Measurements from ENCODE around the gene RRP1. TPM values are rescaled to one million over a fixed set of nuclear protein-coding genes. Genes with fewer than 3 reads are reported as not detected.

RRP1 gene
- total RNA-seq, 2 donors from 2014 or later, result 9.9 to 27.7 TPM

DNA sequence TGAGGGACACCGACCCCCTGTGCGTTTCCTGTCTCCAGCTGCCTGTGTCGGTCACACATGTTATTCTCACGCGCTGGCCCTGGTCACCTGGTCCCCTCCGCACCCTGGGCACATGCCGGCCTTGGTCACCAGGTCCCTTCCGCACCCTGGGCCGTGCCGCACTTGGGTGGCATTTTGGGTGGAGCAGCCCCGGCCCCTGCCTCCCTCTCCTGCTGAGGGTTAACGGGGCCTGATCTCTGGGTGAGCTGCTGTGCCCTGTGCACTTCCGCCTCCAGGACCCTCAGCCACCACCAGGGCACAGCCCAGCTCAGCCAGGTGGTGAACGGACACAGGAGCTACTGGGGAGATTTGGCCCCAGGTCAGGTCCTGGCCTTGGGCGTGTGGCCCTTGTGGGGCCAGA is 26.6 kb downstream of the RRP1 start:
- intact Hi-C loops (cut with DNase I), result no loop called here
- ATAC-seq (no peak), DNase-seq (no peak)
- TF ChIP-seq, protein P1, sequence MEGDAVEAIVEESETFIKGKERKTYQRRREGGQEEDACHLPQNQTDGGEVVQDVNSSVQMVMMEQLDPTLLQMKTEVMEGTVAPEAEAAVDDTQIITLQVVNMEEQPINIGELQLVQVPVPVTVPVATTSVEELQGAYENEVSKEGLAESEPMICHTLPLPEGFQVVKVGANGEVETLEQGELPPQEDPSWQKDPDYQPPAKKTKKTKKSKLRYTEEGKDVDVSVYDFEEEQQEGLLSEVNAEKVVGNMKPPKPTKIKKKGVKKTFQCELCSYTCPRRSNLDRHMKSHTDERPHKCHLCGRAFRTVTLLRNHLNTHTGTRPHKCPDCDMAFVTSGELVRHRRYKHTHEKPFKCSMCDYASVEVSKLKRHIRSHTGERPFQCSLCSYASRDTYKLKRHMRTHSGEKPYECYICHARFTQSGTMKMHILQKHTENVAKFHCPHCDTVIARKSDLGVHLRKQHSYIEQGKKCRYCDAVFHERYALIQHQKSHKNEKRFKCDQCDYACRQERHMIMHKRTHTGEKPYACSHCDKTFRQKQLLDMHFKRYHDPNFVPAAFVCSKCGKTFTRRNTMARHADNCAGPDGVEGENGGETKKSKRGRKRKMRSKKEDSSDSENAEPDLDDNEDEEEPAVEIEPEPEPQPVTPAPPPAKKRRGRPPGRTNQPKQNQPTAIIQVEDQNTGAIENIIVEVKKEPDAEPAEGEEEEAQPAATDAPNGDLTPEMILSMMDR (IDR thresholded peaks at IDR 0.05), result no peak
- TF ChIP-seq POLR2A (IDR thresholded peaks at IDR 0.05), result no peak
- peaks cover 8% of the 10 kb centered on the region for H3K4me1 ChIP-seq
- no peak overlapping the region for H3K27ac ChIP-seq
- WGBS, 2 donors, result 83 to 91% methylated on average over 7 to 15 of the region's 15 CpGs
- H3K9me3 ChIP-seq, result peaks cover 0 to 6% (median 0%) of the 10 kb centered on the region in 3 donors
- H3K36me3 ChIP-seq (replicated peaks in 1 of 2; ENCODE audit: insufficient read depth in 1 of 2, low read depth in 2 of 2), result no peaks in the 10 kb centered on the region
- H3K4me3 ChIP-seq, result no peak overlapping the region
- H3K27me3 ChIP-seq, result no peaks in the 10 kb centered on the region

DNA sequence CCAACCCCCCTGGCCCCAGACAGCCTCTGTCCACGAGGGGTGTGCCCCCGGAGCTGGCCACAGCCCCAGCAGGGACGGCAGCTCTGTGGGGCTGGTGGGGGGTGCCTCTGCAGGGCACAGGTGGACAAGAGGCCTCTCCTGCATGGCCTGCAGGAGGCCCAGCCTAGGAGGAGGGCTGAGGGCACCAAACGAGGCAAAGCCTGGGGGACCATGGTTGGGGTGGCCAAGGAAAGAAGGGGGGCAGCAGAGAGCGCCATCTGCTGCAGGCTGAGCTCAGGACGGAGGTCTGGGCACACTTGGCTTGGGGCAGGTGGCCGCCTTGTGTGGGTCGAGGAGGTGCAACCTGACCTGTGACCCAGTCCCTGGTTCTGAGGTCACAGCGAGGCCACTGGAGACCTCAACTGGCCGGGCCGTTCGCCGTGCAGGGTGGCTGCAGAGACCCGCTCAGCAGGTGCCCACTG is 27.3 kb downstream of the RRP1 start:
- no peak overlapping the region for H3K27ac ChIP-seq
- H3K36me3 ChIP-seq (replicated peaks in 1 of 2; ENCODE audit: insufficient read depth in 1 of 2, low read depth in 2 of 2), result no peaks in the 10 kb centered on the region
- DNase-seq (no peak), ATAC-seq (no peak)
- no peak overlapping the region for H3K4me3 ChIP-seq
- H3K4me1 ChIP-seq, result peaks cover 7% of the 10 kb centered on the region
- intact Hi-C loops (cut with DNase I), result no loop called here
- H3K27me3 ChIP-seq, result no peaks in the 10 kb centered on the region
- peaks cover 0 to 6% (median 0%) of the 10 kb centered on the region in 3 donors for H3K9me3 ChIP-seq
- TF ChIP-seq, protein P1 (IDR thresholded peaks at IDR 0.05), result no peak
- no peak for TF ChIP-seq POLR2A (IDR thresholded peaks at IDR 0.05)
- 71 to 80% methylated on average over 6 to 14 of the region's 14 CpGs for WGBS, 2 donors

DNA sequence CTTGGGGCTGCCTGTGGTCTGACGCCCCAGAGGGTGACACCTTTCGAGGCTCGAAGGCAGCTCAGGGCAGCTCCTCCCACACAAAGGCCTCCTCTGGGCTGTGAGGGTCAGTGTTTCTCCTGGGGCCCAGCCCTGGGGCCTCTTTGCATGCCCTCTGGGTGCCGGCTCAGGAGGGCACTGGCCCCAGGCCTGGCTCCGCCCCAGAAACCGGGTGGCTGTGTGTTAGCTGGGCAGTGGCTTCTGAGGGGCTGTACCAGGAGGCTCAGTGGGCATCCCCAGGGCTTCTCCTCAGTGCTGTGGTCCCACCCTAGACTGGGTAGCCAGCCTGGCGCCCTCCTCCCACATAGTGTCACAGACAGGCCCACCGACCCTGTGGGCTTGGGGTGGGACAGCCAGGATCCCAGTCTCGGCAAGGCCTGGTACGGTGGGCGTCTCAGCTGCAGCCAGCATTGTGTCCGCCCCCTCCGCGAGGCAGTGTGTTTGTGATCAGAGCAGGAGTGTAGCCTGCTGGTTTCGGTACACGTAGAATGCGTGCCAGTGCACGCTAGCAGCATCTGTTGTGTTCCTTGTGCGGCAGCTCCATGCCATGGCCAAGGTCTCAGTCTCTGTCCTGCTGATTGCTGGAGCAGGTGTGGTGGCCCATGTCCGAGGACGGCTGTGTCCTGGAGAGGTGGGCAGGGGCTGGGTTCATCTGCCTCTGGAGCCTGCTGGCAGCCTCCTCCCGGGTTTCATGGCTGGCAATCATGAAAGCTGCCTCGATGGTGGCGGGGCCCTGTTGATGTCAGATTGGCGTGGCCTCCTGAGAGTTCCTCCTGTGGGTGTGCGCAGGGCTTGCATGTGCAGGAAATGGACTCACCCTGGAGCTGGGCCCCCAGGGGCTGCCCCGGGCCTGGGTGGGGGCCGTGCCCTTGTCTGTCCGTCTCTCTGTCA is 28.0 kb downstream of the RRP1 start:
- ATAC-seq, result no peak
- WGBS, 2 donors, result 84 to 90% methylated on average over 9 to 26 of the region's 29 CpGs

DNA sequence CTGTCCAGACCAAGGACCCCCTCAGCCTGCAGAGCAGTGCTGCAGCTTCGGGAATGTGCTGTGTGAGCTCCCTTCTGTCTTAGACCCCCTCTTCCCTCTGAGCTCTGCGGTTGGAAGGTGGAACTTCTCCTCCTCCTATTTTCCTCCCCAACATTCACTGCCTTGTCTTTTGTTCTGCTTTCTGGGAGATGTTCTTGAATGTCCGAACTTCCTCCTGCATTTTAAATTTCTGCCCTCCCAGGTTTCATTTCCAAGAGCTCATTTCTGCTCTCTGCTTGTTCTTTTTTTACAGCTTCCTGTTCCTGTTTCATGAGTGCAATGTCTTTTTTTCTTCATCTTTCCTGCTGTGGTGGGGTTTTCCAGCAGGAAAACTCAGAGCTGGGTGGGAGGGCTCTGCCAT is 29.3 kb downstream of the RRP1 start:
- WGBS, 2 donors, result 78 to 88% methylated on average over 3 of the region's 3 CpGs
- H3K9me3 ChIP-seq, result peaks cover 0 to 6% (median 0%) of the 10 kb centered on the region in 3 donors
- intact Hi-C loops (cut with DNase I), result no loop called here

More for the DNA sequence above, 28.0 kb downstream of the RRP1 start:
- no peak for TF ChIP-seq POLR2A (IDR thresholded peaks at IDR 0.05)
- TF ChIP-seq, protein P1 (IDR thresholded peaks at IDR 0.05), result no peak
- intact Hi-C loops (cut with DNase I), result no loop called here
- Histone ChIP-seq H3K4me3 (no peak overlapping the region), H3K36me3 (replicated peaks in 1 of 2; ENCODE audit: insufficient read depth in 1 of 2, low read depth in 2 of 2) (no peaks in the 10 kb centered on the region), H3K27ac (no peak overlapping the region), H3K4me1 (peaks cover 7% of the 10 kb centered on the region), H3K9me3 (peaks cover 0 to 6% (median 0%) of the 10 kb centered on the region in 3 donors), H3K27me3 (no peaks in the 10 kb centered on the region)
- no peak for DNase-seq

More for the DNA sequence above, 29.3 kb downstream of the RRP1 start:
- TF ChIP-seq POLR2A (IDR thresholded peaks at IDR 0.05), result no peak
- TF ChIP-seq, protein P1 (IDR thresholded peaks at IDR 0.05), result no peak
- H3K27ac ChIP-seq, result no peak overlapping the region
- peaks cover 7% of the 10 kb centered on the region for H3K4me1 ChIP-seq
- DNase-seq (no peak), ATAC-seq (no peak)
- H3K27me3 ChIP-seq, result no peaks in the 10 kb centered on the region
- H3K4me3 ChIP-seq, result no peak overlapping the region
- H3K36me3 ChIP-seq (replicated peaks in 1 of 2; ENCODE audit: insufficient read depth in 1 of 2, low read depth in 2 of 2), result no peaks in the 10 kb centered on the region

All from body of pancreas (tissue), 4 donors.